Vagina (tissue), 2 donors: Measurements from ENCODE around the gene TRIM74. TPM values are rescaled to one million over a fixed set of nuclear protein-coding genes. Genes with fewer than 3 reads are reported as not detected.
"Not testable (repeated sequence)": the region's sequence is repeated elsewhere in the genome, so short reads cannot be mapped to it uniquely, and the experiment has no call there.

Source experiments
- DNase-seq, 2 donors: peaks; one replicate each; pipeline ENCODE4 v3.0.0-alpha.2; 2017; ENCODE audit errors: extremely low spot score in 2 of 2
- H3K27ac ChIP-seq: fragments of 200-600 bp; sonication (generic); one replicate; pipeline ENCODE4 v1.5.1; 2019
- H3K27me3 ChIP-seq: fragments of 200-600 bp; sonication (generic); one replicate; pipeline ENCODE4 v1.5.1; 2019
- H3K36me3 ChIP-seq, 2 donors: fragments of 200-600 bp; sonication (generic); one replicate each; pipeline ENCODE4 v1.5.1; 2017 to 2019
- H3K4me1 ChIP-seq: fragments of 200-600 bp; sonication (generic); one replicate; pipeline ENCODE4 v1.5.1; 2019
- H3K4me3 ChIP-seq, 2 donors: fragments of 200-600 bp; sonication (generic); 1 replicate in 1 of 2; 2 replicates in 1 of 2; pipeline ENCODE4 v1.5.1; 2016 to 2019
- H3K9me3 ChIP-seq: fragments of 200-600 bp; sonication (generic); one replicate; pipeline ENCODE4 v1.5.1; 2019
- POLR2A ChIP-seq, 2 donors: fragments of 450-650 bp; IDR thresholded peaks; one replicate each; pipeline ENCODE4 v1.6.1; 2017; ENCODE audit warnings: antibody characterized with exemption in 2 of 2, mild to moderate bottlenecking in 2 of 2, moderate library complexity in 2 of 2
- POLR2AphosphoS5 ChIP-seq, 2 donors: sonication (generic); formaldehyde crosslinking; IDR thresholded peaks; one replicate each; pipeline ENCODE4 v1.9.0; 2017; ENCODE audit warnings: antibody characterized with exemption in 2 of 2, mild to moderate bottlenecking in 2 of 2, low read depth in 1 of 2; ENCODE audit not compliant: insufficient read depth in 1 of 2
- intact Hi-C: fragments of 100-400 bp; cut with DNase I; formaldehyde crosslinking; loops from one replicate; pipeline ENCODE4 v1.15.1; 2023
- total RNA-seq: library from RNA; depleted of rRNA; stranded (reverse); fragments of >200 nt; gene quantifications from one replicate; pipeline ENCODE4 v1.2.3, GENCODE V29; 2016
- TF ChIP-seq, protein P1 (sequence below), 3 experiments: fragments of 450-650 bp in 2 of 3; fragments of 200-600 bp in 1 of 3; sonication (generic) in 1 of 3; IDR thresholded peaks; one replicate each; pipeline ENCODE4 v1.5.1; 2017 to 2019; ENCODE audit warnings: antibody characterized with exemption in 3 of 3, mild to moderate bottlenecking in 2 of 3, moderate library complexity in 2 of 3

TRIM74 gene
- total RNA-seq, 1 donor from 2014 or later: not detected

- peaks cover 5 to 32% of the 10 kb centered on the region in 2 donors for H3K36me3 ChIP-seq
- H3K27ac ChIP-seq: peak within 1 kb of the TSS; percentile 84
- intact Hi-C loops: no loop called here
- peak; percentile 82 to 89 for DNase-seq
- TF ChIP-seq POLR2A (IDR thresholded peaks at IDR 0.05): peak in 1 of 2 donors; percentile 3
- TF ChIP-seq, protein P1, sequence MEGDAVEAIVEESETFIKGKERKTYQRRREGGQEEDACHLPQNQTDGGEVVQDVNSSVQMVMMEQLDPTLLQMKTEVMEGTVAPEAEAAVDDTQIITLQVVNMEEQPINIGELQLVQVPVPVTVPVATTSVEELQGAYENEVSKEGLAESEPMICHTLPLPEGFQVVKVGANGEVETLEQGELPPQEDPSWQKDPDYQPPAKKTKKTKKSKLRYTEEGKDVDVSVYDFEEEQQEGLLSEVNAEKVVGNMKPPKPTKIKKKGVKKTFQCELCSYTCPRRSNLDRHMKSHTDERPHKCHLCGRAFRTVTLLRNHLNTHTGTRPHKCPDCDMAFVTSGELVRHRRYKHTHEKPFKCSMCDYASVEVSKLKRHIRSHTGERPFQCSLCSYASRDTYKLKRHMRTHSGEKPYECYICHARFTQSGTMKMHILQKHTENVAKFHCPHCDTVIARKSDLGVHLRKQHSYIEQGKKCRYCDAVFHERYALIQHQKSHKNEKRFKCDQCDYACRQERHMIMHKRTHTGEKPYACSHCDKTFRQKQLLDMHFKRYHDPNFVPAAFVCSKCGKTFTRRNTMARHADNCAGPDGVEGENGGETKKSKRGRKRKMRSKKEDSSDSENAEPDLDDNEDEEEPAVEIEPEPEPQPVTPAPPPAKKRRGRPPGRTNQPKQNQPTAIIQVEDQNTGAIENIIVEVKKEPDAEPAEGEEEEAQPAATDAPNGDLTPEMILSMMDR (IDR thresholded peaks at IDR 0.05): no peak
- TF ChIP-seq POLR2AphosphoS5 (IDR thresholded peaks at IDR 0.05; ENCODE audit: insufficient read depth in 1 of 2, low read depth in 1 of 2): peak in 1 of 2 donors; percentile 79
- no peaks in the 10 kb centered on the region for H3K9me3 ChIP-seq
- H3K4me1 ChIP-seq: peaks cover 27% of the 10 kb centered on the region
- no peaks in the 10 kb centered on the region for H3K27me3 ChIP-seq
- peak within 1 kb of the TSS; percentile 74 to 81 for H3K4me3 ChIP-seq
Observed at GRCh38 chr7:72924733-72925545, 44.3 kb downstream of the TRIM74 start, which contains the start of gene POM121. POM121 (plus strand) TSS chr7:72925095; CDS start chr7:72925122, 27 bp downstream.

DNA sequence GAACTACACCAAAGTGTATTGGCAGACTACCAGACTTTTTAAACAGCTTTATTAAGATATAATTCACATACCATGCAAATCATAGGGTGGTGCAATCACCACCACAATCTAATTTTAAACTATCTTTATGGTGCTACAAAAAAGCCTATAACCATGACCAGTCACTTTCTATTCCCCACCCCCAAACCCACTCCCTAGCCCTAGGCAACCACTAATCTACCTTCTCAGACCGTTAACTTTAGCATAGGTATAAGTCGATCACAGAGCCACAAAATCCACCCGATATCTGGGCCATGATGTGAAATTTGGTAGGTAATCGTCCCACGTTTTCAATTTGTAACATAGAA is 44.9 kb downstream of the TRIM74 start:
- Histone ChIP-seq H3K27me3 (no peaks in the 10 kb centered on the region), H3K9me3 (no peaks in the 10 kb centered on the region), H3K4me3 (peak overlapping the region; percentile 74 to 81), H3K36me3 (peaks cover 3 to 26% of the 10 kb centered on the region in 2 donors), H3K4me1 (peaks cover 27% of the 10 kb centered on the region), H3K27ac (peak overlapping the region; percentile 84)
- no peak for TF ChIP-seq POLR2A (IDR thresholded peaks at IDR 0.05)
- TF ChIP-seq, protein P1 (IDR thresholded peaks at IDR 0.05): no peak
- no peak for TF ChIP-seq POLR2AphosphoS5 (IDR thresholded peaks at IDR 0.05; ENCODE audit: insufficient read depth in 1 of 2, low read depth in 1 of 2)
- intact Hi-C loops: no loop called here
- no peak for DNase-seq

DNA sequence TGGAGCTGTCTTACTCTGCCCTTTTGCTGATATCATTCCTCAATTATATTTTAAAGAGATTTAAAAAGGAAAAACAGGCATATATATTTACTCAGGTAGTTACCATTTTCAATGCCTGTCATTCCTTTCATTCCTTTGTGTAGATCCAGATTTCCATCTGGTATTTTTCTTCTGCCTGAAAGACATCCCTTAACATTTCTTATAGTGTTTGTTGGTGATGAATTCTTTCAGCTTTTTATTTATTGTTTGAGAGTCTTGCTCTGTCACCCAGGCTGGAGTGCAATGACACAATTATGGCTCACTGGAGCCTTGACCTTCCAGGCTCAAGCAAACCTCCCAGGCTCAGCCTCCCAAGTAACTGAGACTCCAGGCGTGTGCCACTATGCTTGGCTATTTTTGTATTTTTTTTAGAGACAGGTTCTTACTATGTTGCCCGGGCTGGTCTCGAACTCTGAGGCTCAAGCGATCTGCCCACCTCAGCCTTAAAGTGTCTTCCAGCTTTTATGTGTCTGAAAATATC is 50.0 kb downstream of the TRIM74 start:
- intact Hi-C loops: no loop called here
- Histone ChIP-seq H3K9me3 (no peaks in the 10 kb centered on the region), H3K27ac (no peak overlapping the region), H3K4me1 (peaks cover 6% of the 10 kb centered on the region), H3K36me3 (no peaks in the 10 kb centered on the region), H3K4me3 (no peak overlapping the region), H3K27me3 (no peaks in the 10 kb centered on the region)
- TF ChIP-seq POLR2AphosphoS5 (IDR thresholded peaks at IDR 0.05; ENCODE audit: insufficient read depth in 1 of 2, low read depth in 1 of 2): no peak
- TF ChIP-seq, protein P1 (IDR thresholded peaks at IDR 0.05): no peak
- no peak for TF ChIP-seq POLR2A (IDR thresholded peaks at IDR 0.05)
- DNase-seq: peak in 1 of 2 donors; percentile 34

GRCh38 chr7:72914756-72915525 is 54.3 kb downstream of the TRIM74 start:
- H3K9me3 ChIP-seq, H3K4me1 ChIP-seq, H3K27ac ChIP-seq, H3K27me3 ChIP-seq, H3K4me3 ChIP-seq, DNase-seq, intact Hi-C loops: not testable (repeated sequence)
- TF ChIP-seq, protein P1 (IDR thresholded peaks at IDR 0.05): peak in 2 of 3 experiments; percentile 18 to 40
- H3K36me3 ChIP-seq: peaks cover 0 to 11% of the 10 kb centered on the region in 2 donors

GRCh38 chr7:72913750-72914149 is 55.5 kb downstream of the TRIM74 start:
- H3K9me3 ChIP-seq, H3K4me3 ChIP-seq, H3K27me3 ChIP-seq, H3K27ac ChIP-seq, DNase-seq, intact Hi-C loops, H3K4me1 ChIP-seq: not testable (repeated sequence)
- H3K36me3 ChIP-seq: peaks cover 0 to 11% of the 10 kb centered on the region in 2 donors

- intact Hi-C loops, H3K9me3 ChIP-seq, H3K27me3 ChIP-seq, H3K4me1 ChIP-seq, H3K27ac ChIP-seq, DNase-seq, H3K4me3 ChIP-seq: not testable (repeated sequence)
- peaks cover 0 to 11% of the 10 kb centered on the region in 2 donors for H3K36me3 ChIP-seq
Observed at GRCh38 chr7:72911395-72911794, 57.9 kb downstream of the TRIM74 start.
